T47D (cell line): ENCODE results near the gene ZBTB42.
"Not testable (repeated sequence)": the region's sequence is repeated elsewhere in the genome, so short reads cannot be mapped to it uniquely, and the experiment has no call there.

Experiments used
- DNase-seq, 2 experiments: peaks; one replicate each; pipeline versions ENCODE4 v3.0.0 to v3.0.0-alpha.2; 2011 to 2012; ENCODE audit warnings: low read depth in 1 of 2, low spot score in 1 of 2
- JUND ChIP-seq: IDR thresholded peaks from 2 replicates; pipeline ENCODE4 v1.6.1; 2012; ENCODE audit warnings: low read depth
- in situ Hi-C: cut with HindIII; loops from 2 replicates; pipeline ENCODE4 v1.10.0; 2016; ENCODE audit warnings: low sequenced_read_pairs, low pct_unique_long_range_greater_than_20kb

ZBTB42 gene

DNA sequence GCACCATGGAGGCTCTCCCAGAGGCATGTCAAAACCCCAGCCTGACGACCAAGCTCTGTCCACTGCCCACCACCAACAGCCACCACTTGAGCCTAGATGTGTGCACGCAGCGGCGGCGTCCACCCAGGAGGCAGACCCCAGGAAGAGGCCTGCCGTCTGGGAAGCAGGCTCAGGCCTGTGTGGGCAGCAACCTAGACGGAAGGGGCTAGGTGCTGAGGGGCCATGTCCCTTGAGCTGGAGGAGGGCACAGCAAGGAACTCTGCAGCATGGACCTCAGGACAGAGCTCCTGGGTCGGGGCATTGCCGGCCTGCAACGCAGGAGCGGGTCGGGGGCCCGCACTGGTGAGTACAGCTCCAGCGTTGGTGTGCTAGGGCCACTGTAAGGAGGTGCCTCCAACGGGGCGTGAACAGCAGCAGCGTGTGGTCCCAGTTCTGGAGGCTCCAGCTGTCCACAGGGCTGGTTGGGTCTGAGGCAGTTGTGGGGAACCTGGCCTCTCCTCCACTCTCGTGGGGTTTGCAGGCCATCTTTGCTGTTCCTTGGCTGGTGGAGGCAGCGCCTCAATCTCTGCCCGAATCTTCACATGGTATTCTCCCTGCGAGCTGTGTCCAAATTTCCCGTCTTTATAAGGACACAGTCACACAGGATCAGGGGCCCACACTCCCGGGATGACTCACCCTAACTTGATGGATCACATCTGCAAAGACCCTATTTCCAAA is 20.5 kb downstream of the ZBTB42 start:
- in situ Hi-C loops = no loop called here
- no peak for DNase-seq
- no peak for TF ChIP-seq JUND

DNA sequence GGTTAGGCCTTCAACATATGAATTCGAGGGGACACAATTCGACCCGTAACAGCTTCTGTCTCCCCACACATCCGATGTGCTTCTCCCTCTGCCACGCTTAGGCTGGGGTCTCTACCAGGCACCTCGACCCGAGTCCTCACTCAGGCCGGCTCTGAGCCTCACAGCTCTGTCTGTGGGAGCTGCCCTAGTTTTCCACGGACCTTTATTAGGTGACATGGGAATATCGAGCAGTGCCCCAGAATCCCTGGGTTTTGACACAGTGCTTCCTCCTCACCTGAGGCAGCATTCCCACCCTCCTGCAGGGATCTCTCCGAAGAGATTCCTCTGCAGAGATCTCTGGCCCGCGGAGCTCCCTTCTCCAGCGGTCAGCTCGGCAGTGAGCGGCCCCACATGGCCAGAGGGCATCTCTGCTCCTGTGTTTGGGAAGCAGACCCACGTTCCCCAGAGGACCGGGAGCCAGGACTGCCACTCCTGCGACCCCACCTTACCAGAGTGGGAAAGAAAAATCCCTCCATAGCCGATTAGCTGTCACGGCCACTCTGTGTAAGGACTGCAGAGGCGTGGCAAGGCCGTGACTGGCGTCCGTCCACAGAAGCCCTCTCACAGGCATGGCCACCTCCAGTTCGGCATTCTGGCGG is 21.2 kb downstream of the ZBTB42 start:
- no peak for DNase-seq
- in situ Hi-C loops = no loop called here
- no peak for TF ChIP-seq JUND

DNA sequence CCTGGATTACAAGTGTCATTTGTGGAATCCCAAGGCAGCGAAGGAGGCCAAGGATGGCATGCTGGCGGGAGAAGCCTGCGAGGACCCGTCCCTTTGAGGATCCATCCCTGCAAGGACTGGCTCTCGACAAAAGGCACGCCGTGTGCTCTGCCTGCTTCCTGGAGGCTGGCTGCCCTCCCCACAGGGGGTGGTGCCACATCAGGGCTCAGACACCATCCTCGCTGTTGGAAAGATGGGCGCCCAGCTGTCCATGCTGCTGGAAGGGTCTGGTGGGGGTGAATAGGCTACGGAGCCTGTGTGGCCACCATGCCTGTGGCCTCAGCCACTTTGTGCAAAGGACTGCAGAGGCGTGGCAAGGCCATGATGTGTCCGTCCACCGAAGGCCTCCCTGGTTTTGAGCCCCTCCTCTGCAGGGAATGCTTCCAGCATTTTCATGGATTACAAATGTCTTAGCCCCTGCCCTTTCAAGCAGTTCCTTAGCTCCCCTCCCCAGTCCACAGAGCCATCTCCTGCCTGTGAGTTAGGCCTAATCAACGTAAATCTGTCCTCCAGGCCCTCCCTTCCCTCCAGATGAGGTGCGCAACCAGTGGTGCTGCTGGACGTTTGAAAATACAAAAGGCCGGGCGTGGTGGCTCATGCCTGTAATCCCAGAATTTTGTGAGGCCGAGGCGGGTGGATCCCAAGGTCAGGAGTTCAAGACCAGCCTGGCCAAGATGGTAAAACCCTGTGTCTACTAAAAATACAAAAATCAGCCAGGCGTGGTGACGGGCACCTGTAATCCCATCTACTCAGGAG is 22.1 kb downstream of the ZBTB42 start:
- in situ Hi-C loops = no loop called here
- DNase-seq = no peak
- no peak for TF ChIP-seq JUND

DNA sequence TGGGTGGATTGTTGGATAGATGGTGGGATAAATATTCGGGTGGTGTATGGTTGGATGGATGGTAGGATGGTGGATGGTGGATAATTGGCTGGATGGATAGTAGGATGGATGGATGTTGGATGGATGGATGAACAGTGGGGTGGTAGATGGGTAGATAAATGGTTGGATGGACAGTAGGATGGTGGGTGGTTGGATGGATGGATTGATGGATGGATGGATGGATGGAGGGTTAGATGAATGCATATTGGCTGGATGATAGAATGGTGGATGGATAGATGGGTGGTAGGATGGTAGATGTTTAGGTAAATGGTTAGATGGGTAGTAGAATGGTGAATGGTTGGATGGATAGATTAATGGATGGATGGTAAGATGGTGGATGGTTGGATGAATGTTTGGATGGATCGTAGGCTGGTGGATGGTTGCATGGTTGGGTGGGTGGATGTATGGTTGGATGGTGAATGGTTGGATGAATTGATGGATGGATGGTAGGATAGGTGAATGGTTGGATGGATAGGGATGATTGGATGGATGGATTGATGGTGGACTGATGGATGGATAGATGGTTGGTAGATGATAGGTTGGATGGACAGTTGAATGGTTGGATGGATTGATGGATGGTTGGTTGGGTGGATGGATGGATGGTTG is 23.6 kb downstream of the ZBTB42 start:
- DNase-seq = no peak
- in situ Hi-C loops = no loop called here

GRCh38 chr14:104826189-104826860 is 25.4 kb downstream of the ZBTB42 start:
- TF ChIP-seq JUND = no peak
- in situ Hi-C loops = no loop called here
- DNase-seq = peak; percentile 93 to 96

More for the DNA sequence above, 23.6 kb downstream of the ZBTB42 start:
- TF ChIP-seq JUND = no peak

DNA sequence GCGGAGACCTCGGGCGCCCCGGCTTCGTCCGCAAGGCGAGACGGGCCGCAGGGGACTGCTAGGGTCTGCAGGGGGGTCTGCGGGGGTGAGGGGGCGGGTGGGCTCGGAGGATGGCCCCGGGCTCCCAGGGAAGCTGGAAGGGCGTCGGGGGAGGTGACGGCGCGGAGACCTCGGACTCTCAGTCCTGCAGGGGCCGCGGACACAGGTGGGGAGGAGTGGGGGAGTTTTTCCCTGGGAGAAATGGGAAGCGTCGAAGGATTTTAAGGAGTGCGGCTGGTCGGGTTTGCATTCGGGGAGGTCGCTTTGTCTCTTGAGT is 25.9 kb downstream of the ZBTB42 start:
- DNase-seq = peak in 1 of 2 experiments; percentile 57
- in situ Hi-C loops = no loop called here
- no peak for TF ChIP-seq JUND

DNA sequence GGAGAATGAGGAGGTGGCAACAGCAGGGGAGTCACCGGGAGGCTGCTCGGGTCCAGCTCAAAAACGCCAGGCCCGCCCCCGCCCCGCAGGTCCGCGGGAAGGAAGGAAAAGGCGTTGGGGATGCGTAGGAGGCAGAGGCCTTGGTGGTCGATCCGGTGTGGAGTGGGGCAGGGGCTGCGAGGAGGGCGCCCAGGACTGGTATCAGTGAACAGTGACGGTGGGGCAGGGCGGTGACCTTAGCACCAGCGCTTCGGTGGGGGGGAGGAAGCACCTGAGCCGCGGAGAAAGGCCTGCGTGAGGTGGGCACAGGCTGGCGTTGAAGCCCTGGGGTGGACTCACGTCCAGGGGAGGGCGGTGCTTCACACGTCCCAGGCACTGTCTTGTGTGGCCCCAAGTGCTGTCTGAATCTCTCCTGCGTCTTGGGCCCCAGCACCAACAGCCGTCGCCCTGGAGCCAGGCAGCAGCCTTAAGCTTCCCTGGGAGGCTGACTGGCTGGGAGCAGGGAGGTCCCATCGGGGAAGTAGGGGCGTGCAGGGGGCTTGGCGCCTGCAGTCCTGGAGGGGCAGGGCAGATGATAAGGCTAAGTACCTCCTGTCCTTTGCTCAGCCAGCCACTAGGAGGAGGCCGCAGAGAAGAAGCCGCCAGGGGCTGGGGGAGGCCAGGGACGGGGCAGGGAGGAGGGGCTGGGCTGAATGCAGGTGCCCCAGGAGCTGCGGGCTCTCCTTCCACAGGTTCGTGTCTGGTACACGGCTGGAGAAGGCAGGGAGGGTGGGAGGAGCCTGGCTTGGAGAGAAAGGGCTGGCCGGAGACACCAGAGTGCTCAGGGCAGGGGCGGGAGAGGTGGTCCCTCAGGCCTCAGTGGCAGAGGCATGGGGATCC is 26.5 kb downstream of the ZBTB42 start:
- DNase-seq = peak; percentile 75 to 76
- TF ChIP-seq JUND = no peak
- in situ Hi-C loops = no loop called here

DNA sequence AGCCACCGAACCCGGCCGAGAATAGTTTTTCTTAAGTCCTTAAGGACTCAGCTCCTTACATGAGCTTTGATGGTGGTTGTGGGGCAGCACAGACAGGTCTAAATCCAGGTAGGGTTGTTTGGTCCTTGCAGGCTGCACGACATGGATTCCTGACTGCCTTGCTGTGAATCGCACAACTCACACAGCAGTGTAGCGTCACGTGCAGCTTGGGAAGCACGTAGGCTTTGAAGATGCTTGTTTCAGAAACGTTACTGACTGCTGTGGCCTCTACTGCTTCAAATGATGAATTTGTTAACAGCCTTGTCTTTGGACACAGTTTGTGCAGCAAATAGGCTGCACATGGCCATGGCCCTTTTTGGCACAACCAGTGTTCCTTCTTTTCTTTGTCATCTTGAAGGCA is 29.9 kb downstream of the ZBTB42 start:
- no peak for DNase-seq
- in situ Hi-C loops = no loop called here
- TF ChIP-seq JUND = no peak

DNA sequence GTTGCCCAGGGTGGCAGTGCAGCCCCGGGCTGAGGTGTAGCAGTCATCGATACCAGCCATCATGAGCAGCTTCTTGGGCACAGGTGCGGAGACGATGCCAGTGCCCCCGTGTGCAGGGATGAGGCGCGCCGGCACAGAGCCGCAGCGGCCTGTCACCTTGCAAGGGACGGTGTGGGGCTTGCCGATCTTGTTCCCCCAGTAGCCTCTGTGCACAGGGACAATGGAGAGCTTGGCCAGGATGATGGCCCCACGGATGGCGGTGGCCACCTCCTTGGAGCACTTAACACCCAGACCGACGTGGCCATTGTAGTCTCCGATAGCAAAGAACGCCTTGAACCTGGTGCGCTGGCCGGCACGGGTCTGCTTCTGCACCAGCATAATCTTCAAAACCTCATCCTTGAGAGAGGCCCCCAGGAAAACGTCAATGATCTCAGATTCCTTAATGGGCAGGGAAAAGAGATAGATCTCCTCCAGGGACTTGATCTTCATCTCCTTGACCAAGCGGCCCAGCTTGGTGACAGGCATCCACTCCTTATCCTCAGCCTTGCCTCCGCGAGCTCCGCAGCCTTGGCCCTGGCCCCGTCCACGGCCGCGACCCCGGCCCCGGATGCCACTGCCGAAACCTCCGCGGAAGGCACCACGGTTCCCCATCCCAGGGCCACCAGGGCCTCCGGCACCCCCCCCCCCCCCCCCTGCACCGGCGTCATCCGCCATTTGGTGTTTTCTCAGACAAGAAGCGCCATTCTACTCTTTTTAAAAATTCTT is 35.5 kb downstream of the ZBTB42 start:
- in situ Hi-C loops, DNase-seq: not testable (repeated sequence)

- in situ Hi-C loops = no loop called here
Measured at GRCh38 chr14:104841730-104842129, 40.8 kb downstream of the ZBTB42 start.

GRCh38 chr14:104843006-104843405 is 42.1 kb downstream of the ZBTB42 start:
- in situ Hi-C loops = no loop called here
- DNase-seq = no peak
- TF ChIP-seq JUND = no peak

More at GRCh38 chr14:104841730-104842129, 40.8 kb downstream of the ZBTB42 start:
- DNase-seq = no peak
- TF ChIP-seq JUND = no peak
